Mesenchymal stem cell (in vitro differentiated cells and primary cell): ENCODE data around the gene SEC22B. TPM values are rescaled to one million over a fixed set of nuclear protein-coding genes. Genes with fewer than 3 reads are reported as not detected.

ENCODE experiments used
- small RNA-seq: library from polyadenylated mRNA; stranded (forward); fragments of <200 nt; extraction: miRNeasy Mini kit (QIAGEN cat#:217004); gene quantifications from one replicate; pipeline ENCODE3, GENCODE V24; 2013; ENCODE audit warnings: low read depth

The SEC22B gene

Small RNA genes within 50 kb of the gene (small RNA-seq; reads per million reads assigned to genes)
- not detected for gene RNU6-465P
